Measurements from ENCODE around the gene MRPL46. TPM values are rescaled to one million over a fixed set of nuclear protein-coding genes. Genes with fewer than 3 reads are reported as not detected.
A peak's percentile ranks its signal among the peaks of the same experiment; 100 is the strongest.

Gene MRPL46
- total and polyA plus RNA-seq, 2 of the 13 experiments (the other 11 are each of a cell fraction or from before 2014, with no cell fraction given): 62.9 to 79.2 TPM

- TF ChIP-seq ZSCAN25 (CRISPR knock-in tag; IDR thresholded peaks at IDR 0.05) (0 out of 2 replicates have a peak, but pooled peaks have one; percentile 23), ZNF205 (CRISPR knock-in tag; IDR thresholded peaks at IDR 0.05) (0 out of 2 replicates have a peak, but pooled peaks have one; percentile 49), ZNF10 (CRISPR knock-in tag; IDR thresholded peaks at IDR 0.05; ENCODE audit: borderline replicate concordance, low read depth) (no peak), ZKSCAN1 (IDR thresholded peaks at IDR 0.05; ENCODE audit: low read length) (no peak), NCOR1 (IDR thresholded peaks at IDR 0.05; ENCODE audit: borderline replicate concordance, low read length) (peak; percentile 93; the same call in 1 of the 2 replicates), POGK (CRISPR knock-in tag; conservative IDR thresholded peaks at IDR 0.05) (peak; percentile 69; the same call in 1 of the 2 replicates), CAMTA2 (CRISPR knock-in tag; IDR thresholded peaks at IDR 0.05; ENCODE audit: borderline replicate concordance) (no peak), TFDP2 (CRISPR knock-in tag; IDR thresholded peaks at IDR 0.05) (peak; percentile 93), GABPA (IDR thresholded peaks at IDR 0.05; ENCODE audit: low read depth, low read length) (no peak), GABPA (CRISPR knock-in tag; IDR thresholded peaks at IDR 0.05; ENCODE audit: low read depth) (peak; percentile 58), LCORL (IDR thresholded peaks at IDR 0.05) (peak; percentile 88; the same call in 1 of the 2 replicates), LCORL (CRISPR knock-in tag; IDR thresholded peaks at IDR 0.05) (peak; percentile 99), NR2F6 (IDR thresholded peaks at IDR 0.05) (peak; percentile 96), NR2F6 (CRISPR knock-in tag; IDR thresholded peaks at IDR 0.05) (peak; percentile 95), MIXL1 (CRISPR knock-in tag; IDR thresholded peaks at IDR 0.05) (peak; percentile 55; the same call in 1 of the 2 replicates), ZNF644 (CRISPR knock-in tag; IDR thresholded peaks at IDR 0.05; ENCODE audit: low read depth) (peak; percentile 72; the same call in 1 of the 2 replicates), ZNF430 (CRISPR knock-in tag; IDR thresholded peaks at IDR 0.05) (peak; percentile 63), ZNF543 (CRISPR knock-in tag; IDR thresholded peaks at IDR 0.05) (peak; percentile 64; the same call in 1 of the 2 replicates), TCF7 (IDR thresholded peaks at IDR 0.05; ENCODE audit: low read depth) (peak; percentile 85), ZNF878 (CRISPR knock-in tag; IDR thresholded peaks at IDR 0.05) (peak; percentile 63; the same call in 1 of the 2 replicates), CEBPG (CRISPR knock-in tag; IDR thresholded peaks at IDR 0.05) (peak; percentile 97), ZSCAN21 (CRISPR knock-in tag; IDR thresholded peaks at IDR 0.05; ENCODE audit: borderline replicate concordance) (no peak), CBX2 (IDR thresholded peaks at IDR 0.05; ENCODE audit: low read depth, low read length) (no peak), CBX2 (CRISPR knock-in tag; IDR thresholded peaks at IDR 0.05; ENCODE audit: low read depth) (0 out of 2 replicates have a peak, but pooled peaks have one; percentile 54), DPF2 (CRISPR knock-in tag; IDR thresholded peaks at IDR 0.05; ENCODE audit: borderline replicate concordance, low read depth) (peak; percentile 90)
- TF ChIP-seq, protein P1, sequence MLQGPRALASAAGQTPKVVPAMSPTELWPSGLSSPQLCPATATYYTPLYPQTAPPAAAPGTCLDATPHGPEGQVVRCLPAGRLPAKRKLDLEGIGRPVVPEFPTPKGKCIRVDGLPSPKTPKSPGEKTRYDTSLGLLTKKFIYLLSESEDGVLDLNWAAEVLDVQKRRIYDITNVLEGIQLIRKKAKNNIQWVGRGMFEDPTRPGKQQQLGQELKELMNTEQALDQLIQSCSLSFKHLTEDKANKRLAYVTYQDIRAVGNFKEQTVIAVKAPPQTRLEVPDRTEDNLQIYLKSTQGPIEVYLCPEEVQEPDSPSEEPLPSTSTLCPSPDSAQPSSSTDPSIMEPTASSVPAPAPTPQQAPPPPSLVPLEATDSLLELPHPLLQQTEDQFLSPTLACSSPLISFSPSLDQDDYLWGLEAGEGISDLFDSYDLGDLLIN (CRISPR knock-in tag; IDR thresholded peaks at IDR 0.05; ENCODE audit: borderline replicate concordance): no peak
- TF ChIP-seq, protein P2, sequence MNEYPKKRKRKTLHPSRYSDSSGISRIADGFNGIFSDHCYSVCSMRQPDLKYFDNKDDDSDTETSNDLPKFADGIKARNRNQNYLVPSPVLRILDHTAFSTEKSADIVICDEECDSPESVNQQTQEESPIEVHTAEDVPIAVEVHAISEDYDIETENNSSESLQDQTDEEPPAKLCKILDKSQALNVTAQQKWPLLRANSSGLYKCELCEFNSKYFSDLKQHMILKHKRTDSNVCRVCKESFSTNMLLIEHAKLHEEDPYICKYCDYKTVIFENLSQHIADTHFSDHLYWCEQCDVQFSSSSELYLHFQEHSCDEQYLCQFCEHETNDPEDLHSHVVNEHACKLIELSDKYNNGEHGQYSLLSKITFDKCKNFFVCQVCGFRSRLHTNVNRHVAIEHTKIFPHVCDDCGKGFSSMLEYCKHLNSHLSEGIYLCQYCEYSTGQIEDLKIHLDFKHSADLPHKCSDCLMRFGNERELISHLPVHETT (CRISPR knock-in tag; conservative IDR thresholded peaks at IDR 0.05): 0 out of 2 replicates have a peak, but pooled peaks have one; percentile 33
- TF ChIP-seq, protein P3, sequence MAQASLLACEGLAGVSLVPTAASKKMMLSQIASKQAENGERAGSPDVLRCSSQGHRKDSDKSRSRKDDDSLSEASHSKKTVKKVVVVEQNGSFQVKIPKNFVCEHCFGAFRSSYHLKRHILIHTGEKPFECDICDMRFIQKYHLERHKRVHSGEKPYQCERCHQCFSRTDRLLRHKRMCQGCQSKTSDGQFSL (CRISPR knock-in tag; IDR thresholded peaks at IDR 0.05): no peak
Measured at GRCh38 chr15:88465633-88466224, 1.5 kb downstream of the MRPL46 start (continued).
